Small intestine (tissue), 7 donors: ENCODE measurements around the gene CCL1. TPM values are rescaled to one million over a fixed set of nuclear protein-coding genes. Genes with fewer than 3 reads are reported as not detected.

Experiments used
- DNase-seq, 2 donors: peaks; one replicate each; pipeline versions ENCODE4 v3.0.0 to v3.0.0-alpha.2; 2013
- FAIRE-seq: peaks from 2 replicates; lab custom pipeline; 2012; peaks lifted over from hg19 to GRCh38; lab: Jason Lieb, UNC
- H3K27ac ChIP-seq, 3 donors: one replicate each; pipeline ENCODE4 v1.5.1; 2013; ENCODE audit warnings: low read length in 2 of 3, mild to moderate bottlenecking in 2 of 3, control low read depth in 1 of 3, inconsistent platforms in 1 of 3, low read depth in 1 of 3, moderate library complexity in 1 of 3
- H3K27me3 ChIP-seq, 3 donors: one replicate each; pipeline ENCODE4 v1.6.1; 2013; ENCODE audit warnings: low read length in 3 of 3, inconsistent platforms in 1 of 3; ENCODE audit not compliant: control insufficient read depth in 3 of 3, insufficient read depth in 3 of 3
- H3K36me3 ChIP-seq, 3 donors: one replicate each; pipeline ENCODE4 v1.6.1; 2013; ENCODE audit warnings: low read length in 3 of 3, inconsistent platforms in 1 of 3, low read depth in 1 of 3, mild to moderate bottlenecking in 1 of 3, moderate library complexity in 1 of 3; ENCODE audit not compliant: control insufficient read depth in 3 of 3, insufficient read depth in 2 of 3
- H3K4me1 ChIP-seq, 3 donors: one replicate each; pipeline ENCODE4 v1.6.1; 2013; ENCODE audit warnings: low read length in 2 of 3, inconsistent platforms in 1 of 3, low read depth in 1 of 3, mild to moderate bottlenecking in 1 of 3, moderate library complexity in 1 of 3; ENCODE audit not compliant: control insufficient read depth in 3 of 3, insufficient read depth in 2 of 3
- H3K4me3 ChIP-seq, 3 donors: one replicate each; pipeline ENCODE4 v1.5.1; 2013; ENCODE audit warnings: low read length in 3 of 3, control low read depth in 1 of 3, inconsistent platforms in 1 of 3, low read depth in 1 of 3, mild to moderate bottlenecking in 1 of 3, moderate library complexity in 1 of 3
- H3K9me3 ChIP-seq, 2 donors: one replicate each; pipeline ENCODE4 v1.6.1; 2013; ENCODE audit warnings: low read depth in 1 of 2, low read length in 1 of 2; ENCODE audit not compliant: control insufficient read depth in 2 of 2, insufficient read depth in 1 of 2
- WGBS, 3 donors: extraction: QIAGEN DNeasy Blood & Tissue Kit; methylation state at CpG; one replicate each; pipeline ENCODE4 v1.1.7; 2013; 5-methylcytosine and 5-hydroxymethylcytosine counted together
- polyA plus RNA-seq, 4 donors: library from polyadenylated mRNA; stranded (reverse) in 3 of 4; unstranded in 1 of 4; fragments of 200-250 nt in 3 of 4; fragments of 120-200 nt in 1 of 4; gene quantifications; one replicate each; pipeline versions ENCODE4 v1.2.1 to v1.2.3, GENCODE V29; 2013
- donor health status: healthy with polysubstance abuse.
- donor health status: control.
- donor health status: control.
- donor health status: Bipolar disorder and iron deficiency.
- donor health status: healthy.

The CCL1 gene
- polyA plus RNA-seq, 4 donors, result not detected

DNA sequence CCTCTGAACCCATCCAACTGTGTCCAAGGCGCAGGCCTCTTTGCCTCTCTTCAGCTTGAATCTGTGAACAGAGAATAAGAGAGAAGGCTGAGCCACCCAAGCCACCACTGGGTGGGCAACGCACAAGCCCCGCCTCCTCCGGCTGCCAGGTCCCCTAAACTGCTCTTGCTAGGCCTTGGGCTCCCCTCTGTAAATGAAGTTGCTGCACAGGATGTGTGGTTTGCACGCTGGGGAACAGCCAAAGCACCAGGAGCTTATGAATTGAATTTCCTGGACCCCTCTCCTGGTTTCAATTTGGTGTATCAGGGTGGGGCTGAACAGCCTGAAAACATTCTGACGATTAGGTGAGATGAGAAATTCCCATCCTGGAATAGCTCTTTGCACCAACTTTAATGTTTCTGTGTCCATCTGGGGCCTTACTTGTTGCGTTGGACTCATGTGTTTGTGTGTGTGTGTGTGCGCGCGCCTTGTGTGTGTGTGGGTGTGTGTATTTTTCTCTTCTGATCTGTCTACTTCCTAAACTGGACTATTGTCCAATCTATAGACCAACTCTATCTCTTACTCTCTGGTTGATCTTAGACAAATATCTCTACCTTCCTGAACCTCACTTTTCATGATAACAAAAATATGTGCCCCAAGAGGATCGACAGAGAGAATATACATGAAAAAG lies 2.3 kb downstream of the CCL1 start:
- FAIRE-seq, result no peak
- DNase-seq, result no peak
- Histone ChIP-seq H3K9me3 (no peaks in the 10 kb centered on the region), H3K27ac (no peak overlapping the region), H3K36me3 (no peaks in the 10 kb centered on the region), H3K4me3 (no peak overlapping the region), H3K27me3 (no peaks in the 10 kb centered on the region), H3K4me1 (no peaks in the 10 kb centered on the region)
- 75 to 82% (median 78%) methylated on average over 11 of the region's 11 CpGs for WGBS, 3 donors

DNA sequence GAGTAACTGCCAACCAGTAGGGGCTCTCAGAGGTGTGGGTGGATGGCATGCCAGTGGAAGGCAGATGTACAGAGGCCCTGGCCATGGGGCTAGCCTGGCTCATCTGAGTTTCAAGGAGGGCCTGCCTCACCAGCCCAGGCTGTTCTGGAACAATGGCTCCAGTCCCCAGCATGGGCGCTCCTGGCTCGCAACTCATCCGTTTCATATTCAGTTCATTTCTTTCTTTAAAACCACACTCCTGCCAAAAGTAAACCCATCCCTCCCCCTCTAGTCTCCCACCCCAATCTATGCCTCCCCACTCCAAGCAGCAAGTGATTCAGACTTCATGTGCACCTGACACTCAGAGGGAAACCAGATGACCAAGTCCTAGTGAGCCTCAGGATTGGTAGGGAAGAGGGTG lies 4.4 kb downstream of the CCL1 start:
- Histone ChIP-seq H3K4me1 (no peaks in the 10 kb centered on the region), H3K27ac (no peak overlapping the region), H3K27me3 (no peaks in the 10 kb centered on the region), H3K4me3 (no peak overlapping the region), H3K9me3 (no peaks in the 10 kb centered on the region), H3K36me3 (no peaks in the 10 kb centered on the region)
- DNase-seq (no peak), FAIRE-seq (no peak)
- WGBS, 3 donors, result 97 to 99% (median 98%) methylated on average over 3 of the region's 3 CpGs

DNA sequence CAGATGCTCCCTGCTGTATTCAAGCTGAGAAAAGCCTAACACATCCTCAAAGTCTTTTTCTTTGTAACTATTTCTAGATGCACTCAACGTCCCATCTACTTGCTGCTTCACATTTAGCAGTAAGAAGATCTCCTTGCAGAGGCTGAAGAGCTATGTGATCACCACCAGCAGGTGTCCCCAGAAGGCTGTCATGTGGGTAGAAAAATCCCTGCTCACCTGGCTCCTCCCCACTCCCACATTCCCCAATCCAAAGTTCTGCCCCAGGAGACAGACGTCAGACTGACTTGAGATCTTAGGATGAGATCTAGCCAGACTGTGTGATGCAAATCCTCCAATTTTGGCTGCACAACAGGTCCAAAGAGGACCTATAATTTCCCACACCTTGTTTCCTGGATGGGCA lies 5.6 kb downstream of the CCL1 start:
- FAIRE-seq, result no peak

DNA sequence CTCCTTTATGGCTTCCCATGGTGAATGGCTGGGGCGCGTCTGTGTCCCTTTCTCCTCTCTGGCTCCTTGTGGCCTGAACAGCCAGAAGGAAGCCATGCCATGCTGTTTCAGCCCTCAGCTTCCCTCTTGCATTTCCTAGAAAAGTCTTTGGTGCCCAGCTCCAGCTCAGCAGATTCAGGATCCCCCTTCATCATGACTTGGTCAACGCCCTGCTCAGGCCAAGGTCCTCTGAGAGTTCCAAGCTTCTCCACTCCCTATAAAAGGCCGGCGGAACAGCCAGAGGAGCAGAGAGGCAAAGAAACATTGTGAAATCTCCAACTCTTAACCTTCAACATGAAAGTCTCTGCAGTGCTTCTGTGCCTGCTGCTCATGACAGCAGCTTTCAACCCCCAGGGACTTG lies 6.8 kb downstream of the CCL1 start, which contains the start of gene CCL13:
CCL13 (plus strand) TSS at position 287 of the 400 bp plus-strand sequence; CDS start at position 334, 47 bp downstream.
- no peaks in the 10 kb centered on the region for H3K4me1 ChIP-seq
- H3K4me3 ChIP-seq, result no peak within 1 kb of the TSS
- H3K27me3 ChIP-seq, result no peaks in the 10 kb centered on the region
- DNase-seq (no peak), FAIRE-seq (no peak)
- WGBS, 3 donors, result 88 to 90% (median 88%) methylated on average over 5 of the region's 5 CpGs
- no peaks in the 10 kb centered on the region for H3K36me3 ChIP-seq
- no peaks in the 10 kb centered on the region for H3K9me3 ChIP-seq
- no peak within 1 kb of the TSS for H3K27ac ChIP-seq

More for the DNA sequence above, 5.6 kb downstream of the CCL1 start:
- Histone ChIP-seq H3K4me1 (no peaks in the 10 kb centered on the region), H3K27ac (no peak overlapping the region), H3K9me3 (no peaks in the 10 kb centered on the region), H3K4me3 (no peak overlapping the region), H3K36me3 (no peaks in the 10 kb centered on the region), H3K27me3 (no peaks in the 10 kb centered on the region)
- DNase-seq, result no peak
- 46 to 74% (median 58%) methylated on average over 2 of the region's 2 CpGs for WGBS, 3 donors

DNA sequence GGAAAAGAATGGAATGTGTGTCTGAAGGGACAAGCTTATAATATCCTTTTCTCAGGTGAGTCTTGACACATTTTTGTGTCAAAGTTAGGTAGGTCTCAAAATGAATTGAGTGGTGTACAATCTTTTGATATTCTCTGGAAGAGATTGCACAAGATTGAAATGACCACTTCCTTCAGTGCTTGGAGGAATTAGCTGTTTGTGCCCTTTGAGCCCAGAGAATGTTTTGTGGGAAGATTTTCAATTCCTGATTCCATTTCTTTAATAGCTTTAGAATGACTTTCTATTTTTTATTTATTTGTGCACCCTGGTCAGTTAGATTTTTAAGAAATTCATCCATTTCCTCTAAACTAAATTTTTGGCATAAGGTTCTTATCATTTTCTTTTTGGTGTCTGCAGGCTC lies 8.4 kb downstream of the CCL1 start:
- H3K4me1 ChIP-seq, result no peaks in the 10 kb centered on the region
- no peak overlapping the region for H3K4me3 ChIP-seq
- no peak for DNase-seq
- no peak for FAIRE-seq
- no peaks in the 10 kb centered on the region for H3K36me3 ChIP-seq
- H3K27ac ChIP-seq, result no peak overlapping the region
- H3K9me3 ChIP-seq, result no peaks in the 10 kb centered on the region
- no peaks in the 10 kb centered on the region for H3K27me3 ChIP-seq

DNA sequence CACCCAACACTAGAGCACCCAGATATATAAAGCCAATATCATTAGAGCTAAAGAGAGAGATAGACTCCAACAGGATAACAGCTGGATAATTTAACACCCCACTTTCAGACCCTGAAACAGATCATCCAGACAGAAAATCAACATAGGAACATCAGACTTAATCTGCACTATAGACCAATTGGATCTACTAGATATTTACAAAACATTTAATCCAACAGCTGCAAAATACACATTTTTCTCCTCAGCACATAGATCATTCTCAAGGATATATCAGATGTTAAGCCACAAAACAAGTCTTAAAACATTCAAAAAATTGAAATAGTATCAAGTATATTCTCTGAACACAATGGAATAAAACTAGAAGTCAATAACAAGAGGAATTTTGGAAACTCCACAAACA lies 10.8 kb downstream of the CCL1 start:
- Histone ChIP-seq H3K4me1 (no peaks in the 10 kb centered on the region), H3K36me3 (no peaks in the 10 kb centered on the region), H3K27me3 (no peaks in the 10 kb centered on the region), H3K27ac (no peak overlapping the region), H3K9me3 (no peaks in the 10 kb centered on the region), H3K4me3 (no peak overlapping the region)
- DNase-seq (no peak), FAIRE-seq (no peak)

DNA sequence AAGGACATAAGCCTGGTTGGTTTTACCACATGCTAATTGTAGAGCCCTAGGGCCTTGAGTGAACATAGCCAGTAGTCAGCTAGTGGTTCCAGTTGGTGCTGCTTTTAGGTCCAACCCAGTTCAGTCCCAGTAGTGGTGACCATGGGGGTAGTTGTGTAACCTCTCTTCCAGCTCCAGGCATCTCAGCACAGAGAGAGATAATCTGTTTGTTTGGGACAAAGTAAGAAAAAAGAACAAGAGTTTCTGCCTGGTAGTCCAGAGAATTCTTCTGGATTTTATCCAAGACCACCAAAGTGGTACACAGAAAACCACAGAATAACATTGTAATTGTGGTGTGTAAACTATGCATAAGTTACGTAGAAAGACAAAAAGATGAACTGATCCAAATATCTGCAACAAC lies 11.9 kb downstream of the CCL1 start:
- FAIRE-seq (no peak), DNase-seq (no peak)
- 83 to 91% (median 86%) methylated on average over 1 of the region's 1 CpG for WGBS, 3 donors
- Histone ChIP-seq H3K27me3 (no peaks in the 10 kb centered on the region), H3K36me3 (no peaks in the 10 kb centered on the region), H3K27ac (peak overlapping the region in 1 of 3 donors; percentile 44), H3K9me3 (no peaks in the 10 kb centered on the region), H3K4me1 (no peaks in the 10 kb centered on the region), H3K4me3 (no peak overlapping the region)

DNA sequence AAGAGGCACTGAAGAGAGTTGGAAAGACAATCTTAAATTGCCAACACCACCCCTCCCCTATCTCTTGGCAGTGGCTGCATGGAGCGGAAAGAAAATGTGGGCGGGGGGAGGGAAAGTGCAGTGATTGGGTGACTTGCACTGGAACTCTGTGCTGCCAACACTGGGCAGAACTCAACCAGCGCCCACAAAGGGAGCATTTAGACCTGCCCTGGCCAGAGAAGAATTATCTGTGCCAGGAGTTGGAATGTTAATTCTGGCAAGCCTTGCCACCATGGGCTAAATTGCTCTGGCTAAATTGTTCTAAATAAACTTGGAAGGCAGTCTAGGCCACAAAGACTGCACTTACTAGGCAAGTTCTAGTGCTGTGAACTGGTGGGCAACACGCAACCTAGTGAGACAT lies 13.3 kb downstream of the CCL1 start:
- whole genome bisulfite sequencing, 3 donors, result 69 to 88% (median 78%) methylated on average over 4 of the region's 4 CpGs
- Histone ChIP-seq H3K4me1 (no peaks in the 10 kb centered on the region), H3K36me3 (no peaks in the 10 kb centered on the region), H3K4me3 (no peak overlapping the region), H3K27ac (no peak overlapping the region), H3K9me3 (no peaks in the 10 kb centered on the region), H3K27me3 (no peaks in the 10 kb centered on the region)
- FAIRE-seq (no peak), DNase-seq (no peak)

DNA sequence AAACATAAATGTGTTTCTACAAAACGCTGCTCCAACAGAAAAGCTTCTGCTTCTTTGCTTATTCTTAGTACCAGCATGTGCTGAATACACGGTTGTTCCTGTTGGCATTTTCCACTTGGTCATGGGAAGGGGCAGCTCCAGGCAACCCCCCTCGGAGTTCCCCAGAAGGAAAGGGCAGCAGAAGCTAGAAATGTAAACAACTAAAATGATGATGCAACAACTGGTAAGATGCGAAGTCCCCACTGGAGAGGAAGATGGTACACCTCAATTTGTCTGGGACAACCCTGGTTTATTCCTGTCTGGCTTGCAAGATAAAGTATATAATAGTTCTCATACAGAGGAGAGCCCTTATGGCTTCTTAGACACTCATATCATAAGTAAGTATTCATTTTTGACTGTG lies 16.0 kb downstream of the CCL1 start:
- H3K27me3 ChIP-seq, result no peaks in the 10 kb centered on the region
- WGBS, 3 donors, result 58 to 69% (median 67%) methylated on average over 4 of the region's 4 CpGs
- H3K4me1 ChIP-seq, result no peaks in the 10 kb centered on the region
- no peak for DNase-seq
- no peak for FAIRE-seq
- H3K27ac ChIP-seq, result no peak overlapping the region
- no peaks in the 10 kb centered on the region for H3K9me3 ChIP-seq
- no peak overlapping the region for H3K4me3 ChIP-seq
- H3K36me3 ChIP-seq, result no peaks in the 10 kb centered on the region
